ENCODE results near the gene LRRK2.

GRCh38 chr12:40338071-40338470 is 113.3 kb downstream of the LRRK2 start:
- TF ChIP-seq, protein P1, sequence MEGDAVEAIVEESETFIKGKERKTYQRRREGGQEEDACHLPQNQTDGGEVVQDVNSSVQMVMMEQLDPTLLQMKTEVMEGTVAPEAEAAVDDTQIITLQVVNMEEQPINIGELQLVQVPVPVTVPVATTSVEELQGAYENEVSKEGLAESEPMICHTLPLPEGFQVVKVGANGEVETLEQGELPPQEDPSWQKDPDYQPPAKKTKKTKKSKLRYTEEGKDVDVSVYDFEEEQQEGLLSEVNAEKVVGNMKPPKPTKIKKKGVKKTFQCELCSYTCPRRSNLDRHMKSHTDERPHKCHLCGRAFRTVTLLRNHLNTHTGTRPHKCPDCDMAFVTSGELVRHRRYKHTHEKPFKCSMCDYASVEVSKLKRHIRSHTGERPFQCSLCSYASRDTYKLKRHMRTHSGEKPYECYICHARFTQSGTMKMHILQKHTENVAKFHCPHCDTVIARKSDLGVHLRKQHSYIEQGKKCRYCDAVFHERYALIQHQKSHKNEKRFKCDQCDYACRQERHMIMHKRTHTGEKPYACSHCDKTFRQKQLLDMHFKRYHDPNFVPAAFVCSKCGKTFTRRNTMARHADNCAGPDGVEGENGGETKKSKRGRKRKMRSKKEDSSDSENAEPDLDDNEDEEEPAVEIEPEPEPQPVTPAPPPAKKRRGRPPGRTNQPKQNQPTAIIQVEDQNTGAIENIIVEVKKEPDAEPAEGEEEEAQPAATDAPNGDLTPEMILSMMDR (IDR thresholded peaks at IDR 0.05; ENCODE audit: borderline replicate concordance, extremely low read depth, low read length, poor library complexity, severe bottlenecking): no peak
- no peak for TF ChIP-seq EZH2 (IDR thresholded peaks at IDR 0.05; ENCODE audit: borderline replicate concordance, low read depth, low read length, severe bottlenecking)
